Stimulated activated memory B cell treated with anti-CD40 and anti-IgM and Interleukin-4, amounts not matched to agents 10 μg/mL and 1 μg/mL and 100 μg/mL, for 72 hours (primary cell): Measurements from ENCODE around the gene MAST4.

Experiments used
- ATAC-seq: fragments of 150-1000 bp; cut with Tn5 transposase; 2 replicates; pipeline ENCODE4 v1.10.0; 2021
- H3K27ac Mint-ChIP-seq: one replicate; pipeline ENCODE4 v1.8.0; 2022; ENCODE audit warnings: mild to moderate bottlenecking, mixed read lengths
- H3K27me3 Mint-ChIP-seq: one replicate; pipeline ENCODE4 v1.8.0; 2022; ENCODE audit warnings: mixed read lengths
- H3K36me3 Mint-ChIP-seq: one replicate; pipeline ENCODE4 v1.8.0; 2022; ENCODE audit warnings: mixed read lengths
- H3K4me1 Mint-ChIP-seq: one replicate; pipeline ENCODE4 v1.8.0; 2022; ENCODE audit warnings: mixed read lengths
- H3K4me3 Mint-ChIP-seq: one replicate; pipeline ENCODE4 v1.8.0; 2022; ENCODE audit warnings: mild to moderate bottlenecking, moderate library complexity, mixed read lengths
- H3K9me3 Mint-ChIP-seq: one replicate; pipeline ENCODE4 v1.8.0; 2022; ENCODE audit warnings: mixed read lengths

MAST4 gene

GRCh38 chr5:66931651-66932050 lies 335.5 kb downstream of the MAST4 start:
- Mint-ChIP-seq H3K36me3 (no peaks in the 10 kb centered on the region), H3K4me1 (peaks cover 36% of the 10 kb centered on the region), H3K4me3 (no peak overlapping the region), H3K27me3 (no peaks in the 10 kb centered on the region), H3K27ac (no peak overlapping the region), H3K9me3 (no peaks in the 10 kb centered on the region)
- no peak for ATAC-seq

- ATAC-seq, result no peak
- Mint-ChIP-seq H3K27me3 (no peaks in the 10 kb centered on the region), H3K4me3 (no peak overlapping the region), H3K4me1 (peaks cover 36% of the 10 kb centered on the region), H3K36me3 (no peaks in the 10 kb centered on the region), H3K9me3 (no peaks in the 10 kb centered on the region), H3K27ac (no peak overlapping the region)
Measured at GRCh38 chr5:66932457-66932856, 336.3 kb downstream of the MAST4 start.

GRCh38 chr5:66933066-66933465 lies 336.9 kb downstream of the MAST4 start:
- Mint-ChIP-seq H3K4me3 (no peak overlapping the region), H3K36me3 (no peaks in the 10 kb centered on the region), H3K27me3 (no peaks in the 10 kb centered on the region), H3K4me1 (peaks cover 36% of the 10 kb centered on the region), H3K9me3 (no peaks in the 10 kb centered on the region), H3K27ac (no peak overlapping the region)
- no peak for ATAC-seq

GRCh38 chr5:66939094-66939493 lies 342.9 kb downstream of the MAST4 start:
- Mint-ChIP-seq H3K27me3 (no peaks in the 10 kb centered on the region), H3K4me3 (no peak overlapping the region), H3K27ac (no peak overlapping the region), H3K4me1 (no peaks in the 10 kb centered on the region), H3K36me3 (peaks cover 8% of the 10 kb centered on the region), H3K9me3 (peaks cover 5% of the 10 kb centered on the region)
- no peak for ATAC-seq

GRCh38 chr5:66945389-66946349 lies 349.5 kb downstream of the MAST4 start:
- Mint-ChIP-seq H3K9me3 (no peaks in the 10 kb centered on the region), H3K36me3 (no peaks in the 10 kb centered on the region), H3K4me3 (no peak overlapping the region), H3K4me1 (peaks cover 17% of the 10 kb centered on the region), H3K27ac (peak overlapping the region; percentile 30), H3K27me3 (no peaks in the 10 kb centered on the region)
- peak; percentile 98 for ATAC-seq

GRCh38 chr5:66947458-66947857 lies 351.3 kb downstream of the MAST4 start:
- Mint-ChIP-seq H3K27ac (no peak overlapping the region), H3K27me3 (no peaks in the 10 kb centered on the region), H3K4me3 (no peak overlapping the region), H3K4me1 (peaks cover 17% of the 10 kb centered on the region), H3K9me3 (peaks cover 5% of the 10 kb centered on the region), H3K36me3 (peaks cover 9% of the 10 kb centered on the region)
- ATAC-seq, result no peak

GRCh38 chr5:66949066-66949465 lies 352.9 kb downstream of the MAST4 start:
- H3K27ac Mint-ChIP-seq, result no peak overlapping the region
- H3K9me3 Mint-ChIP-seq, result peaks cover 5% of the 10 kb centered on the region
- peaks cover 17% of the 10 kb centered on the region for H3K4me1 Mint-ChIP-seq
- ATAC-seq, result no peak
- H3K36me3 Mint-ChIP-seq, result peaks cover 9% of the 10 kb centered on the region
- no peaks in the 10 kb centered on the region for H3K27me3 Mint-ChIP-seq
- no peak overlapping the region for H3K4me3 Mint-ChIP-seq

GRCh38 chr5:66952153-66952552 lies 356.0 kb downstream of the MAST4 start:
- Mint-ChIP-seq H3K4me1 (no peaks in the 10 kb centered on the region), H3K4me3 (no peak overlapping the region), H3K36me3 (peaks cover 9% of the 10 kb centered on the region), H3K9me3 (peaks cover 5% of the 10 kb centered on the region), H3K27ac (no peak overlapping the region), H3K27me3 (no peaks in the 10 kb centered on the region)
- no peak for ATAC-seq

- no peak overlapping the region for H3K4me3 Mint-ChIP-seq
- peaks cover 7% of the 10 kb centered on the region for H3K36me3 Mint-ChIP-seq
- H3K9me3 Mint-ChIP-seq, result peaks cover 5% of the 10 kb centered on the region
- ATAC-seq, result no peak
- no peaks in the 10 kb centered on the region for H3K4me1 Mint-ChIP-seq
- H3K27ac Mint-ChIP-seq, result no peak overlapping the region
- H3K27me3 Mint-ChIP-seq, result no peaks in the 10 kb centered on the region
Measured at GRCh38 chr5:66956439-66956838, 360.2 kb downstream of the MAST4 start.

GRCh38 chr5:66958201-66958979 lies 362.2 kb downstream of the MAST4 start:
- H3K4me3 Mint-ChIP-seq, result no peak overlapping the region
- H3K27me3 Mint-ChIP-seq, result no peaks in the 10 kb centered on the region
- no peaks in the 10 kb centered on the region for H3K36me3 Mint-ChIP-seq
- ATAC-seq, result no peak
- H3K27ac Mint-ChIP-seq, result no peak overlapping the region
- no peaks in the 10 kb centered on the region for H3K9me3 Mint-ChIP-seq
- no peaks in the 10 kb centered on the region for H3K4me1 Mint-ChIP-seq

- Mint-ChIP-seq H3K27me3 (no peaks in the 10 kb centered on the region), H3K27ac (no peak overlapping the region), H3K36me3 (no peaks in the 10 kb centered on the region), H3K4me3 (no peak overlapping the region), H3K9me3 (no peaks in the 10 kb centered on the region), H3K4me1 (no peaks in the 10 kb centered on the region)
- no peak for ATAC-seq
Measured at GRCh38 chr5:66958980-66959641, 362.9 kb downstream of the MAST4 start.

GRCh38 chr5:66959653-66960052 lies 363.5 kb downstream of the MAST4 start:
- H3K4me3 Mint-ChIP-seq, result no peak overlapping the region
- no peak for ATAC-seq
- no peaks in the 10 kb centered on the region for H3K9me3 Mint-ChIP-seq
- no peaks in the 10 kb centered on the region for H3K4me1 Mint-ChIP-seq
- H3K27me3 Mint-ChIP-seq, result no peaks in the 10 kb centered on the region
- H3K36me3 Mint-ChIP-seq, result no peaks in the 10 kb centered on the region
- no peak overlapping the region for H3K27ac Mint-ChIP-seq

- no peak for ATAC-seq
- Mint-ChIP-seq H3K9me3 (peaks cover 3% of the 10 kb centered on the region), H3K4me1 (no peaks in the 10 kb centered on the region), H3K36me3 (peaks cover 5% of the 10 kb centered on the region), H3K4me3 (no peak overlapping the region), H3K27me3 (no peaks in the 10 kb centered on the region), H3K27ac (no peak overlapping the region)
Measured at GRCh38 chr5:66960369-66961137, 364.4 kb downstream of the MAST4 start.

GRCh38 chr5:66963559-66963971 lies 367.4 kb downstream of the MAST4 start:
- Mint-ChIP-seq H3K27me3 (no peaks in the 10 kb centered on the region), H3K36me3 (peaks cover 5% of the 10 kb centered on the region), H3K9me3 (peaks cover 3% of the 10 kb centered on the region), H3K27ac (no peak overlapping the region), H3K4me1 (no peaks in the 10 kb centered on the region), H3K4me3 (no peak overlapping the region)
- no peak for ATAC-seq

GRCh38 chr5:66966439-66966838 lies 370.2 kb downstream of the MAST4 start:
- H3K4me3 Mint-ChIP-seq, result no peak overlapping the region
- H3K9me3 Mint-ChIP-seq, result peaks cover 3% of the 10 kb centered on the region
- peaks cover 5% of the 10 kb centered on the region for H3K36me3 Mint-ChIP-seq
- no peak overlapping the region for H3K27ac Mint-ChIP-seq
- H3K4me1 Mint-ChIP-seq, result no peaks in the 10 kb centered on the region
- H3K27me3 Mint-ChIP-seq, result no peaks in the 10 kb centered on the region
- ATAC-seq, result no peak
